ES-I3 (cell line): ENCODE data around the gene SARDH.

ENCODE experiments used
- H3K36me3 ChIP-seq: 2 replicates; pipeline ENCODE4 v1.6.1; 2013; ENCODE audit warnings: mild to moderate bottlenecking, low read length, control low read depth, moderate library complexity; ENCODE audit not compliant: insufficient read depth
- H3K4me1 ChIP-seq: 2 replicates; pipeline ENCODE4 v1.6.1; 2013; ENCODE audit warnings: mild to moderate bottlenecking, control low read depth, low read length; ENCODE audit not compliant: insufficient read depth
- H3K9ac ChIP-seq: 2 replicates; pipeline ENCODE4 v1.6.1; 2013; ENCODE audit warnings: low read depth, mild to moderate bottlenecking, low read length, moderate library complexity
- H3K9me3 ChIP-seq: 2 replicates; pipeline ENCODE4 v1.6.1; 2013; ENCODE audit warnings: mild to moderate bottlenecking, low read length, moderate library complexity; ENCODE audit not compliant: control insufficient read depth, insufficient read depth

SARDH gene

GRCh38 chr9:133655701-133656100 is 82.5 kb downstream of the SARDH start:
- no peak overlapping the region for H3K9ac ChIP-seq
- H3K36me3 ChIP-seq: no peaks in the 10 kb centered on the region
- H3K9me3 ChIP-seq: no peaks in the 10 kb centered on the region
- H3K4me1 ChIP-seq: no peaks in the 10 kb centered on the region

GRCh38 chr9:133654736-133655657 is 83.2 kb downstream of the SARDH start:
- Histone ChIP-seq H3K9me3 (no peaks in the 10 kb centered on the region), H3K4me1 (no peaks in the 10 kb centered on the region), H3K36me3 (no peaks in the 10 kb centered on the region), H3K9ac (no peak overlapping the region)

GRCh38 chr9:133653638-133654037 is 84.5 kb downstream of the SARDH start:
- Histone ChIP-seq H3K4me1 (no peaks in the 10 kb centered on the region), H3K36me3 (no peaks in the 10 kb centered on the region), H3K9me3 (no peaks in the 10 kb centered on the region), H3K9ac (no peak overlapping the region)

GRCh38 chr9:133650026-133650425 is 88.1 kb downstream of the SARDH start:
- Histone ChIP-seq H3K9me3 (no peaks in the 10 kb centered on the region), H3K36me3 (no peaks in the 10 kb centered on the region), H3K4me1 (no peaks in the 10 kb centered on the region), H3K9ac (no peak overlapping the region)

GRCh38 chr9:133649194-133649593 is 89.0 kb downstream of the SARDH start:
- Histone ChIP-seq H3K36me3 (no peaks in the 10 kb centered on the region), H3K9ac (no peak overlapping the region), H3K4me1 (no peaks in the 10 kb centered on the region), H3K9me3 (no peaks in the 10 kb centered on the region)

- H3K9ac ChIP-seq: no peak overlapping the region
- H3K9me3 ChIP-seq: no peaks in the 10 kb centered on the region
- no peaks in the 10 kb centered on the region for H3K36me3 ChIP-seq
- H3K4me1 ChIP-seq: no peaks in the 10 kb centered on the region
These were observed 90.2 kb downstream of the SARDH start for GRCh38 chr9:133647765-133648469.

- no peaks in the 10 kb centered on the region for H3K9me3 ChIP-seq
- no peaks in the 10 kb centered on the region for H3K4me1 ChIP-seq
- H3K9ac ChIP-seq: no peak overlapping the region
- H3K36me3 ChIP-seq: no peaks in the 10 kb centered on the region
These were observed 91.0 kb downstream of the SARDH start for GRCh38 chr9:133647148-133647547.

GRCh38 chr9:133645021-133645765 is 93.0 kb downstream of the SARDH start:
- H3K9ac ChIP-seq: no peak overlapping the region
- H3K36me3 ChIP-seq: no peaks in the 10 kb centered on the region
- H3K4me1 ChIP-seq: no peaks in the 10 kb centered on the region
- H3K9me3 ChIP-seq: no peaks in the 10 kb centered on the region

- H3K4me1 ChIP-seq: no peaks in the 10 kb centered on the region
- no peak overlapping the region for H3K9ac ChIP-seq
- no peaks in the 10 kb centered on the region for H3K36me3 ChIP-seq
- no peaks in the 10 kb centered on the region for H3K9me3 ChIP-seq
These were observed 94.0 kb downstream of the SARDH start for GRCh38 chr9:133643978-133644760.

- no peaks in the 10 kb centered on the region for H3K36me3 ChIP-seq
- no peaks in the 10 kb centered on the region for H3K4me1 ChIP-seq
- H3K9ac ChIP-seq: no peak overlapping the region
- H3K9me3 ChIP-seq: no peaks in the 10 kb centered on the region
These were observed 94.8 kb downstream of the SARDH start for GRCh38 chr9:133643362-133643755.

GRCh38 chr9:133642708-133643361 is 95.3 kb downstream of the SARDH start:
- Histone ChIP-seq H3K9ac (no peak overlapping the region), H3K36me3 (no peaks in the 10 kb centered on the region), H3K9me3 (no peaks in the 10 kb centered on the region), H3K4me1 (0 out of 2 replicates have a peak, but pooled peaks cover 2% of the 10 kb centered on the region)

- Histone ChIP-seq H3K9ac (no peak overlapping the region), H3K36me3 (no peaks in the 10 kb centered on the region), H3K9me3 (no peaks in the 10 kb centered on the region), H3K4me1 (peaks cover 7% of the 10 kb centered on the region; the same call in 1 of the 2 replicates)
These were observed 96.1 kb downstream of the SARDH start for GRCh38 chr9:133641861-133642595.

GRCh38 chr9:133641396-133641655 is 96.8 kb downstream of the SARDH start:
- Histone ChIP-seq H3K4me1 (peaks cover 7% of the 10 kb centered on the region; the same call in 1 of the 2 replicates), H3K36me3 (no peaks in the 10 kb centered on the region), H3K9ac (no peak overlapping the region), H3K9me3 (no peaks in the 10 kb centered on the region)
